Lower lobe of right lung (tissue), 2 donors: ENCODE measurements around the gene SLC38A10. TPM values are rescaled to one million over a fixed set of nuclear protein-coding genes. Genes with fewer than 3 reads are reported as not detected.

Experiments
- ATAC-seq, 2 donors: fragments of 200-7000 bp; cut with Tn5 transposase; one replicate each; pipeline ENCODE4 v1.9.1; 2020 to 2022; ENCODE audit warnings: mild to moderate bottlenecking in 2 of 2, moderate library complexity in 2 of 2
- DNase-seq: peaks from one replicate; pipeline ENCODE4 v3.0.0-alpha.2; 2020
- H3K27ac ChIP-seq: fragments of 200-600 bp; one replicate; pipeline ENCODE4 v1.8.0; 2022
- H3K27me3 ChIP-seq: fragments of 200-600 bp; one replicate; pipeline ENCODE4 v1.8.0; 2022; ENCODE audit warnings: low read depth
- H3K36me3 ChIP-seq: fragments of 200-600 bp; one replicate; pipeline ENCODE4 v1.8.0; 2022; ENCODE audit warnings: mild to moderate bottlenecking
- H3K4me1 ChIP-seq: fragments of 200-600 bp; one replicate; pipeline ENCODE4 v1.8.0; 2022
- H3K4me3 ChIP-seq: fragments of 200-600 bp; one replicate; pipeline ENCODE4 v1.8.0; 2022; ENCODE audit warnings: mild to moderate bottlenecking
- H3K9me3 ChIP-seq: fragments of 200-600 bp; one replicate; pipeline ENCODE4 v1.8.0; 2022
- CTCF ChIP-seq: fragments of 200-600 bp; IDR thresholded peaks from one replicate; pipeline ENCODE4 v1.8.0; 2022; ENCODE audit warnings: antibody characterized with exemption, mild to moderate bottlenecking
- intact Hi-C: fragments of 100-400 bp; cut with DNase I; formaldehyde crosslinking; loops from one replicate; pipeline ENCODE4 v1.11.0; 2022
- total RNA-seq: library from RNA; stranded (reverse); fragmentation: NEBNext Ultra II Directional; extraction: Animal tissue kit (Norgen Biotek cat#: 25700); gene quantifications from one replicate; pipeline ENCODE4 v1.2.1, GENCODE V29; 2021
- donor health status: DM: no; HTN: yes; CAD: no; lungs with severe emphysema.

SLC38A10 gene
- total RNA-seq, 1 donor from 2014 or later, result 98.1 TPM

GRCh38 chr17:81218459-81218858 is 76.6 kb downstream of the SLC38A10 start:
- H3K9me3 ChIP-seq, result no peaks in the 10 kb centered on the region
- no peak overlapping the region for H3K27ac ChIP-seq
- H3K27me3 ChIP-seq, result no peaks in the 10 kb centered on the region
- H3K4me1 ChIP-seq, result peaks cover 17% of the 10 kb centered on the region
- intact Hi-C loops, result no loop called here
- peaks cover 4% of the 10 kb centered on the region for H3K36me3 ChIP-seq
- H3K4me3 ChIP-seq, result no peak overlapping the region
- TF ChIP-seq CTCF, result no peak
- DNase-seq (no peak), ATAC-seq (no peak)

- ATAC-seq, result no peak
- Histone ChIP-seq H3K27ac (no peak overlapping the region), H3K36me3 (peaks cover 4% of the 10 kb centered on the region), H3K27me3 (no peaks in the 10 kb centered on the region), H3K4me1 (peaks cover 14% of the 10 kb centered on the region), H3K4me3 (no peak overlapping the region), H3K9me3 (no peaks in the 10 kb centered on the region)
- DNase-seq, result no peak
- TF ChIP-seq CTCF, result no peak
- intact Hi-C loops, result no loop called here
These were observed 77.6 kb downstream of the SLC38A10 start for GRCh38 chr17:81217491-81217890.

GRCh38 chr17:81213978-81214377 is 81.1 kb downstream of the SLC38A10 start:
- ATAC-seq (no peak), DNase-seq (no peak)
- Histone ChIP-seq H3K4me3 (no peak overlapping the region), H3K9me3 (no peaks in the 10 kb centered on the region), H3K27ac (no peak overlapping the region), H3K36me3 (no peaks in the 10 kb centered on the region), H3K27me3 (no peaks in the 10 kb centered on the region), H3K4me1 (no peaks in the 10 kb centered on the region)
- TF ChIP-seq CTCF, result no peak
- intact Hi-C loops, result no loop called here

- DNase-seq (no peak), ATAC-seq (no peak)
- H3K9me3 ChIP-seq, result no peaks in the 10 kb centered on the region
- intact Hi-C loops, result no loop called here
- no peak overlapping the region for H3K27ac ChIP-seq
- no peaks in the 10 kb centered on the region for H3K27me3 ChIP-seq
- no peaks in the 10 kb centered on the region for H3K4me1 ChIP-seq
- H3K36me3 ChIP-seq, result no peaks in the 10 kb centered on the region
- no peak overlapping the region for H3K4me3 ChIP-seq
- no peak for TF ChIP-seq CTCF
These were observed 82.7 kb downstream of the SLC38A10 start for GRCh38 chr17:81212365-81212764.

GRCh38 chr17:81210868-81211267 is 84.2 kb downstream of the SLC38A10 start:
- Histone ChIP-seq H3K4me1 (no peaks in the 10 kb centered on the region), H3K27ac (no peak overlapping the region), H3K4me3 (no peak overlapping the region), H3K9me3 (no peaks in the 10 kb centered on the region), H3K27me3 (no peaks in the 10 kb centered on the region), H3K36me3 (no peaks in the 10 kb centered on the region)
- no peak for DNase-seq
- no peak for TF ChIP-seq CTCF
- ATAC-seq, result no peak
- intact Hi-C loops, result no loop called here

- intact Hi-C loops, result no loop called here
- H3K27ac ChIP-seq, result no peak overlapping the region
- H3K9me3 ChIP-seq, result no peaks in the 10 kb centered on the region
- H3K4me3 ChIP-seq, result no peak overlapping the region
- no peaks in the 10 kb centered on the region for H3K27me3 ChIP-seq
- H3K4me1 ChIP-seq, result no peaks in the 10 kb centered on the region
- H3K36me3 ChIP-seq, result no peaks in the 10 kb centered on the region
- no peak for TF ChIP-seq CTCF
- DNase-seq (no peak), ATAC-seq (no peak)
These were observed 84.6 kb downstream of the SLC38A10 start for GRCh38 chr17:81210466-81210865.
